GM18511 (cell line): ENCODE results near the gene MAP4K4.
"Not testable (repeated sequence)": the region's sequence is repeated elsewhere in the genome, so short reads cannot be mapped to it uniquely, and the experiment has no call there.

ENCODE experiments used
- ATAC-seq: cut with Tn5 transposase; IDR thresholded peaks from one replicate; pipeline ENCODE4 v1.9.1; 2021; ENCODE audit warnings: mild to moderate bottlenecking, moderate library complexity; ENCODE audit not compliant: unreplicated experiment

MAP4K4 gene

GRCh38 chr2:101893681-101894381, 196.3 kb downstream of the MAP4K4 start:
- ATAC-seq, result no peak

- no peak for ATAC-seq
Observed at GRCh38 chr2:101895039-101895438, 197.5 kb downstream of the MAP4K4 start.

GRCh38 chr2:101895819-101896322, 198.4 kb downstream of the MAP4K4 start:
- no peak for ATAC-seq

GRCh38 chr2:101897301-101897700, 199.8 kb downstream of the MAP4K4 start:
- no peak for ATAC-seq

GRCh38 chr2:101899265-101899664, 201.8 kb downstream of the MAP4K4 start:
- no peak for ATAC-seq

GRCh38 chr2:101899871-101900270, 202.4 kb downstream of the MAP4K4 start:
- no peak for ATAC-seq

- ATAC-seq, result peak; percentile 95
Observed at GRCh38 chr2:101900375-101900774, 202.9 kb downstream of the MAP4K4 start.

- ATAC-seq, result no peak
Observed at GRCh38 chr2:101901241-101901640, 203.7 kb downstream of the MAP4K4 start.

GRCh38 chr2:101902169-101902568, 204.7 kb downstream of the MAP4K4 start:
- ATAC-seq, result no peak

GRCh38 chr2:101904916-101905315, 207.4 kb downstream of the MAP4K4 start:
- no peak for ATAC-seq

GRCh38 chr2:101905746-101906336, 208.3 kb downstream of the MAP4K4 start:
- no peak for ATAC-seq

GRCh38 chr2:101909760-101910159, 212.3 kb downstream of the MAP4K4 start:
- ATAC-seq, result no peak

- ATAC-seq, result peak; percentile 100
Observed at GRCh38 chr2:101912545-101912944, 215.0 kb downstream of the MAP4K4 start.

GRCh38 chr2:101921319-101921952, 223.9 kb downstream of the MAP4K4 start:
- ATAC-seq, result peak; percentile 63

GRCh38 chr2:101921953-101922325, 224.4 kb downstream of the MAP4K4 start:
- no peak for ATAC-seq

GRCh38 chr2:101924311-101924710, 226.8 kb downstream of the MAP4K4 start:
- ATAC-seq, result not testable (repeated sequence)

GRCh38 chr2:101930019-101930418, 232.5 kb downstream of the MAP4K4 start:
- no peak for ATAC-seq

- ATAC-seq, result no peak
Observed at GRCh38 chr2:101930847-101931246, 233.3 kb downstream of the MAP4K4 start.

- no peak for ATAC-seq
Observed at GRCh38 chr2:101931402-101931801, 233.9 kb downstream of the MAP4K4 start.

- ATAC-seq, result not testable (repeated sequence)
Observed at GRCh38 chr2:101935764-101936163, 238.3 kb downstream of the MAP4K4 start.

- no peak for ATAC-seq
Observed at GRCh38 chr2:101942851-101943250, 245.3 kb downstream of the MAP4K4 start.
